GM19240 (cell line): ENCODE data around the gene MIA3.

ENCODE experiments used
- DNase-seq: peaks from one replicate; pipeline ENCODE4 v3.0.0; 2011; ENCODE audit warnings: low spot score; ENCODE audit not compliant: insufficient read length

Gene MIA3

DNA sequence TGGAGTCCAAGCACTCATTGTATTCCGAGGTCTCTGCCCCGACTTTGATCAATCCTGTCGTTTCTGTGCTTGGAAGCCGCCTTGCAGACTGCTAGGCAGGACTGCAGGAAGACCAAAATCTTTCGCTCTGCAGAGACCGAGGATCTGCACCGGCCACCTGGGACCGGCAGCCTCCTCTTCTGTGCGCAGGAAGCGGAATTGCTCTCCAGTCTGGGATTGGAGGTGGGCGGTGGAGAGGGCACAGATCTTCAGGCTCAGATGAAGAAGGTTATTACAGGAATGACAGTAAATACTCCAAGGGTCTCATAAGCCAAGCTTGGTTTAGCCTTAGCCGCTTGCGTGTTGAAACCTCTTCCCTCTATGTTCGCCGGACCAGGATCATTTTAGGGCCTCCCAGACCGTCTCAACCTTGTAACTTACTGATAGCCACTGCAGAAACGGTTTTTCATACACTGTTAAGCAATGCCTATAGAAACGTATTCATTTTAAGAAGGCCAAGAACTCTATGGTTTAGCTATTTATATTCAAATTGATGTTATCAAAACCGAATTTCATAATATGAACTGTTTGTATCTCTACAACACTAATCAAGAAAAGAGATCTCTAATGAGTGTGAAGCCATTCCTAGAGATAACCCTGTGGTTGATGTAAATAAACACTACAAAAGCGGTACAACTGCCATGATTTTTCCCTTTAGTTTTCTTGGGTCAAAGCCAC lies 1.1 kb downstream of the MIA3 start:
- no peak for DNase-seq

DNA sequence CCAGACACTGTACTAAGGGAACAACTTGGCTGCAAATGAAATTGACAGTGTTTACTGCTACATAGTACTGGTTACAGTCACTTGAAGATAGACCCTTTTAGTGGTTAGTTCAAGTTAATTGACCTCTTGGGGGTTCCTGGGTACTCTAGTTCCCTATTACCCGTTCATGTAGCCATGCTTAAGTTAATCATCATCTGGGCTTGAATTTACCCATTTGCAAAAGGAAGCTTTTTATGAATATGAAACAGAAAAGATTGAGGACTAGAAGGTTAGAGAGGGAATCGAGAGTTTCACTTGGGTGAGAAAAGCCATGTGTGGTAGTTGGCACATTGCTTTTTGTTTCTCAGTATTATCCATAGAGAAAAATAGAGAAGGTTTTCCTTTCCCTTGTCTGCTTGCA lies 2.7 kb downstream of the MIA3 start:
- DNase-seq, result no peak

- no peak for DNase-seq
Measured at GRCh38 chr1:222622765-222623164, 4.9 kb downstream of the MIA3 start.

- no peak for DNase-seq
Measured at GRCh38 chr1:222623458-222623857, 5.6 kb downstream of the MIA3 start.

DNA sequence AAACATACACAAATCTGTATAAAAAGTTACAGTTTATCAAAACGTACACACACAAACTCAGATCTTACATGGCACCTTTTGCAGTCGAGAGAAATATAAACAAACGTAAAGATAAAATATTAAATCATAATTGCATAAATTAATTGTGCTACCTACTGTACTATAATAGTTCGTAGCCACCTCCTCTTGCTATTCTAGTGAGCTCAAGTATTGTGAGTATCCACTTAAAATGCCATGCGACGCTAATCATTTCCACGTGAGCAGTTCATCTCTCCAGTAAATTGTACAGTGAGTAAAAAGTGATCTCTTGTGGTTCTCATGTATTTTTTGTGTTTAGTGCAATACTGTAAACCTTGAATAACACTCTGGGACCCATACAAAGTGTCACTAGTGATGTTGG lies 6.3 kb downstream of the MIA3 start:
- DNase-seq, result no peak

DNA sequence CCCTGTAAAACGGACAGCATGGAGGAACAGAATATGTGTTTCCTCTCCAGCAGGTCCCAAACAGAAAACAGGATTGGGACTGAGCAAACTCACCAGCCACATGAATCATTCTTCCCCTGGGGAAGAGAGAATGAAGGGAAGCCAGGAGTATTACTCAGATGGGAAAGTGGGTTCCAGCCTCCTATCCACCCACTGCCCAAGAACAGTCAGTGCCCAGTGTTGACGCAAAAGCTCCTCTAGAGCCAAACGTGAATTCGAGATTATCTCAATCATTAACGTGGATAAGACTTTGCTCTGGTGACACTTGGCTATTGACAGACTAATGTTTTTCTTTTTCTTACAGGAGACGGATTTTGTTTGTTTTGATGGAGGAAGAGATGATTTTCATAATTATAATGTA lies 9.3 kb downstream of the MIA3 start:
- DNase-seq, result no peak

GRCh38 chr1:222629921-222630535 lies 12.1 kb downstream of the MIA3 start:
- no peak for DNase-seq

DNA sequence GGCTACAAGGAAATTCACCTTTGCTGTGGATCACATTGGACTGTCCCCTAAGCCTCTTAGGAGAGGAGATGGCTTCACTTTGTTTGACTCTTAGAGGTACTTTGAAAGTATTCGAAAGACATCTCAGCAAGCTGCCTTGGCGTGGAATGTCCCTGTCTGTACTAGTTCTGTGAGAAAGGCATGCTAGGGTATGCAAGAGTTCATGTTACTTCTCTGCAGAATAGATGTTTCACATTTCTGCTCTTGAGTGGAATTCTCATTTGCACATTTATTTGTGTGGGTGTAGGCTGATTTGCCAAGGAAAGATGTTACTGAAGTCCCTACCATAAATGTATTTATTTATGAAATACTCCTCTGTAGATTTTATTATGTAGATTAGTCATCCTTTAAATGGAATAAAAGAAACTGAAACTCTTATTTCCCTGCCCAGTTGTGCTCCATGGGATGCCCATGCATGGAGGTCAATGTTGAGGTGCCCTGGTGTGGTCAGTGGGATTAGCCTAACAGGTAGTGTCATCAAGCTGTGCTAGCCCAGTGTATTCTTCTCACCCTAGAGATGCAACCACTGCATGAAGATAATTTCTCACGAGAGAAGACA lies 13.8 kb downstream of the MIA3 start:
- no peak for DNase-seq

DNA sequence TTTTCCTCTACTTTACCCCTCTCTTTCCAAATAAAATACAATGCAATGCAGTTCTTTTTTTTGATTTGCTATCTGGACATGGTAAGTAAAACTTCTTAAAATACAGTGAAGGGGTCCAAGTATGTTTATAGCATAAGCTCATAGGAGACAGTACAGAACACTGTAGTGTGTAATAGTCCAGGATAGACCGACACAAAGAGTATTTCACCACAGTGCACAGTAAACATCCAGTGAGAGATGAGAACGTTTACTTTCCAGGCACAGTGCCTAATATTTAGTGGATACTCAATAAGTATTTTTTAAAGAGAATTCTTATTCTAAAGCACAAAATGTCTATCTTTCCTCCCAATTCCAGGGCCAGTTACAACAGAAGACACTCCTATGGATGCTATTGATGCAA lies 14.9 kb downstream of the MIA3 start:
- DNase-seq, result no peak

GRCh38 chr1:222634180-222635013 lies 16.5 kb downstream of the MIA3 start:
- DNase-seq, result no peak

DNA sequence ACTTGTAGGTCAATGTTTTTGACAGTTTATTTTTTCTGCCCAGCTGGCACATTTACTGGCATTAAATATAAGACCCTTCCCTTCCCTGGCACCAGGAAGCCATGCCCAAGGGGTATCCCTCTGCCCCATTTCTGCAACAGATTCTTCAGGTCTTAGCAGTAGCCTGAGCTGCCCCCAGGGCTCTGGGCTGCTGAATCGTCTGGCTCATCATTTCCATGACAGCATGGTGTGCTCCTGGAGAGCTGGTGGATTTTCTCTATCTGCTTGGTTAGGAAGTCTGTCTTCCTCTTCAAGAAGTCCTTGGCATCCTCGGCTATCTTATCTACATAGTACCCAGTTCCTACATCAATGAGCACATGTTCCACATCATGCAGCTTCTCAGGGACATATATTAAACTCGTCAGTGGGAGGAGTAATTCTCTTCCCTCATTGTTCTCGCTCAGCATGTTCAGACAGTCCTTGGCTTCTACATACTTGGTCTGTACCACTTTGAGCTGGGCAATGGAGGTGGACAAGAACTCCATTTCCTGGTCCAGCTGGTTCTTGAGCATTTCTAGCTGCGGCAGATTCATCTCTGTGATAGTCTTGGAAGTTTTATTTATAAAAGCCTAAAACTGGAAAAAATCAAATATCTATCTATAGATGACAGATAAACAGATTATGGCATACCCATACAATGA lies 23.5 kb downstream of the MIA3 start:
- no peak for DNase-seq

DNA sequence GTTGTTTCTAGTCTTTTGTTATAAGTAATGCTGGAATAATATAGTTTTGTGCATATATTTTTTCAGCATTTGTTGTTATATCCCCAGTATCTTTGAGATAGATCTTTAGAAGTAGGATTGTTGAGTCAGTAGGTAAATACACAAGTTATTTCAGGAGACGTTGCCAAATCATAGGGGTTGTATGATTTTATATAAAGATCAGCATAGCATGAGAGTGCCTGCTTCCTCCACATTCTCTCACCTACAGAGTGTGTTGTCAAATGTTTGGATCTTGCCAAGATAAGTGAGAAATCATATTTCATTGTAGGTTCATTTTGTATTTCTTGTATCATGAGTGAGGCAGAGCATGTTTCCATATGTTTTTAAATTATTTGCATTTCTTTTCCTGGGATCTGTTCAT lies 24.6 kb downstream of the MIA3 start:
- DNase-seq, result no peak

- no peak for DNase-seq
Measured at GRCh38 chr1:222643606-222643937, 25.7 kb downstream of the MIA3 start.

GRCh38 chr1:222643938-222644635 lies 26.2 kb downstream of the MIA3 start:
- peak; percentile 65 for DNase-seq

- DNase-seq, result no peak
Measured at GRCh38 chr1:222644636-222644980, 26.7 kb downstream of the MIA3 start.

GRCh38 chr1:222652676-222653075 lies 34.8 kb downstream of the MIA3 start:
- DNase-seq, result no peak

DNA sequence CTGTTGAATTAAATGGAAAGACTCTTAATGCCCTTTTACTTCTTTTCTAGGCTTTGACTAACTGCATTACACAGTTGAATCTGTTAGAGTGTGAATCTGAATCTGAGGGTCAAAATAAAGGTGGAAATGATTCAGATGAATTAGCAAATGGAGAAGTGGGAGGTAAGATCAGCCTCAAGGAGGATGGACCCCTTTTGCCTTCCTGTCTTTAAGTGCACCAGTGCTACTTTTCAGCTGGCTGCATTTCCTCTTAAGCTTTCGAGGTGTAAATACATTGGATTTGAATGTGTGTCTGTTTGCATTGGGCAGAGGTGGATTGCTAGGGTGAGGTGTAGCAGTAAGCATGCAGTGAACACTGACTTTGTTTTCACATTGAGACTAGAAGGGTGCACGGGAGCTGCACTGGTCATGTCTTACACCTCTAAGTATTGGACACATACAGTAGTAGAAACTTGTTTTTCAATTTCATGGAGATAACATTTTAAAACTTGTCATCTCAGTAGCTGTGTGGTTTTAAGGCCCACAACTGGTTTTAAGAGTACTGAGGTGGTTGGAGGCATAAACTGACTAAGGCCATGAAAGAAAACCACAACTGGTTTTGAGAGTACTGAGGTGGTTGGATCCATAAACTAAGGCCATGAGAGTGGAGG lies 35.4 kb downstream of the MIA3 start:
- DNase-seq, result no peak

DNA sequence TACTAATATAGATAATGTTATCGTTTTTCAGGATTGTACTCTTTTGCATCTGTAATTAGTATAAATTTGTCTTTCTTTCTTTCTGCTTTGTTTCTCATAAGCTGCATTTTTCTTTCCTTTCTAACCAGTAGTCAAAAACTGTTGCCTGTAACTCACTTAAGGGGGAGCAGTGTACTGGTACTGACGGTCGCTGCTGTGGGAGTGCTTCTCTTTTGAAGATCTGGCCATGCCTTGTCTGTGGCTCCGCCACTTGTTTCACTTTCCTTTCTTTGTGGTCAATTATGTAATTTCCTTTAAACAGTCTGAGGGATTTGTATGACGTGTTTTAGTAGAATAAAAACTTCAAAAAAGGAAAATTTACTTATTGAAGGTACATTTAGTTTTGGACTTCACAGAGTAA lies 37.0 kb downstream of the MIA3 start:
- peak; percentile 22 for DNase-seq

DNA sequence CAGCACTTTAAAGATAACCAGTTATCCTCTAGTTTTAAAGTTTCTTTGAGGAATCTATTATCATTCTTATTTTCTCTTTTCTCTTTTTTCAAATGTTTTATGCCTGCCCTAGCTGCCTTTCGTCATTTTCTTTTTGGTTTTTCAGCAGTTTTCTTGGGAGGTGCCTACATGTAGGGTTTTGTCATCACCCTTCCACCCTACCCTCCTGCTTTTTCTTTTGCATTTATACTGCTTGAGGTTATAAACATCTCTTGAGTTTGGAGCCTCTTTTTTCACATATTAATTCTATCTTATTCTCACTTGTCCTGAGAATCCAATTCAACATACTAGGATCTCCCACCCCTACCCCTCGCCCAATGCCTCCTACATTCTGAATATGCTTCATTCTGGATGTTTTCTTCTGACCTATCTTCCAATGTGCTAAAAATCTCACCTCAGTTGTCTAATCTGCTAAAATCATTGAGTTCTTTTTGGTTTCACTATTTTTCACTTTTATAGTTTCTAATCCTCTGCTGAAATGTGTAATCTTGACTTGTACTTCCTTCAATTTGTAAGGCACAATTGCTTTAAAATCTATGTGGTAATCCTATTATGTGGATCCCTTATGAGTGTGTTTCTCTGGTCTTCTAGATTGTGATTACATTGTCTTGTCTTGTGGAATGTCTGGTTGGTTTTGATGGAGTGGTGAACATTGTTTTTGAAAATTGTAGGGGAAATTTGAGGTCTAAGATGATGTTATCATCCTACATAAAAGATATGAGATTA lies 38.7 kb downstream of the MIA3 start:
- no peak for DNase-seq

- no peak for DNase-seq
Measured at GRCh38 chr1:222657899-222658298, 40.0 kb downstream of the MIA3 start.
